HepG2 (cell line): ENCODE results near the gene ADI1. TPM values are rescaled to one million over a fixed set of nuclear protein-coding genes. Genes with fewer than 3 reads are reported as not detected.

Experiments used
- ETV6 ChIP-seq: sonication (generic); formaldehyde crosslinking; conservative IDR thresholded peaks from 2 replicates; pipeline ENCODE4 v1.4.0; 2020; ENCODE audit warnings: missing genetic modification reagents
- RARA ChIP-seq: IDR thresholded peaks from 2 replicates; pipeline ENCODE4 v1.6.1; 2016; ENCODE audit warnings: missing genetic modification reagents, missing compliant biosample characterization
- TAF15 ChIP-seq: fragments of 200-400 bp; formaldehyde crosslinking; IDR thresholded peaks from one replicate; pipeline ENCODE4 v1.6.1; 2018; ENCODE audit warnings: mild to moderate bottlenecking, low read depth, low read length; ENCODE audit not compliant: poor library complexity, severe bottlenecking
- ZNF703 ChIP-seq: sonication (generic); formaldehyde crosslinking; IDR thresholded peaks from 2 replicates; pipeline ENCODE4 v1.5.1; 2020; ENCODE audit warnings: missing genetic modification reagents, mild to moderate bottlenecking, moderate library complexity, borderline replicate concordance
- polyA plus RNA-seq, 8 experiments: library from polyadenylated mRNA; depleted of rRNA in 3 of 8; stranded (reverse) in 7 of 8; unstranded in 1 of 8; fragments of >200 nt; fragmentation: Illumina TruSeq in 4 of 8; extraction: Trizol in 4 of 8; gene quantifications; 2 replicates each; pipeline versions ENCODE4 v1.2.1 to v1.2.3, GENCODE V29; 2011 to 2016; ENCODE audit warnings: low read depth in 4 of 8, missing spikeins in 1 of 8, mixed read lengths in 1 of 8; ENCODE audit not compliant: insufficient read depth in 1 of 8
- total RNA-seq, 5 experiments: library from RNA; depleted of rRNA; stranded (reverse); fragments of >200 nt; fragmentation: Illumina TruSeq; extraction: Trizol; gene quantifications; 2 replicates each; pipeline ENCODE4 v1.2.3, GENCODE V29; 2016; ENCODE audit warnings: low read depth in 1 of 5
- TF ChIP-seq, protein P1 (sequence below): sonication (generic); formaldehyde crosslinking; IDR thresholded peaks from 2 replicates; pipeline ENCODE4 v1.4.0; 2020; ENCODE audit warnings: mild to moderate bottlenecking, missing genetic modification reagents
- TF ChIP-seq, protein P2 (sequence below): IDR thresholded peaks from 2 replicates; pipeline ENCODE4 v1.6.1; 2016; ENCODE audit warnings: missing compliant biosample characterization, missing genetic modification reagents, borderline replicate concordance
- TF ChIP-seq, protein P3 (sequence below): sonication (generic); formaldehyde crosslinking; IDR thresholded peaks from 2 replicates; pipeline ENCODE4 v1.9.0; 2021; ENCODE audit warnings: missing genetic modification reagents, borderline replicate concordance
- TF ChIP-seq, protein P4 (sequence below): sonication (generic); formaldehyde crosslinking; IDR thresholded peaks from 2 replicates; pipeline ENCODE4 v1.4.0; 2020; ENCODE audit warnings: missing genetic modification reagents, mild to moderate bottlenecking, borderline replicate concordance
- TF ChIP-seq, protein P5 (sequence below): sonication (generic); formaldehyde crosslinking; IDR thresholded peaks from 2 replicates; pipeline ENCODE4 v1.4.0; 2020; ENCODE audit warnings: missing genetic modification reagents

The ADI1 gene
- total and polyA plus RNA-seq, 2 of the 13 experiments (the other 11 are each of a cell fraction or from before 2014, with no cell fraction given) = 28.7 to 123 TPM

DNA sequence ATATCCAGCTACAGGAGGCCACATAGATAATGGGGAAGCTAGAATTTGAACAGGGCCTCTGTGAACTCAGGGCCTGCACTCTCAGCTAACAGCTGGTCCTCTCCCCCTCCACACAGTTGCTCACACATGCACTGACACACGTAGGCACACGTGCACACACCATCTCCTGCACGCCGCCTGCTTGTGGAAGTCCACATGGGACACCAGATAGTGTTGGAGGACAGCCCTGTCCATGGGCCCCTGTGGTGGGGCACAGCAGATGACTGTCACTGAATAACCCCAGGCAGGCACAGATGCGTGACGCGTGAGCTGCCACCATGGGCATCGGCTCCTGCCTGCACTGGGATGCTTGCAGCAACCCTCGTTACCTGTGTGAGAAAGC is 52.9 kb downstream of the ADI1 start (continued):
- TF ChIP-seq, protein P1, sequence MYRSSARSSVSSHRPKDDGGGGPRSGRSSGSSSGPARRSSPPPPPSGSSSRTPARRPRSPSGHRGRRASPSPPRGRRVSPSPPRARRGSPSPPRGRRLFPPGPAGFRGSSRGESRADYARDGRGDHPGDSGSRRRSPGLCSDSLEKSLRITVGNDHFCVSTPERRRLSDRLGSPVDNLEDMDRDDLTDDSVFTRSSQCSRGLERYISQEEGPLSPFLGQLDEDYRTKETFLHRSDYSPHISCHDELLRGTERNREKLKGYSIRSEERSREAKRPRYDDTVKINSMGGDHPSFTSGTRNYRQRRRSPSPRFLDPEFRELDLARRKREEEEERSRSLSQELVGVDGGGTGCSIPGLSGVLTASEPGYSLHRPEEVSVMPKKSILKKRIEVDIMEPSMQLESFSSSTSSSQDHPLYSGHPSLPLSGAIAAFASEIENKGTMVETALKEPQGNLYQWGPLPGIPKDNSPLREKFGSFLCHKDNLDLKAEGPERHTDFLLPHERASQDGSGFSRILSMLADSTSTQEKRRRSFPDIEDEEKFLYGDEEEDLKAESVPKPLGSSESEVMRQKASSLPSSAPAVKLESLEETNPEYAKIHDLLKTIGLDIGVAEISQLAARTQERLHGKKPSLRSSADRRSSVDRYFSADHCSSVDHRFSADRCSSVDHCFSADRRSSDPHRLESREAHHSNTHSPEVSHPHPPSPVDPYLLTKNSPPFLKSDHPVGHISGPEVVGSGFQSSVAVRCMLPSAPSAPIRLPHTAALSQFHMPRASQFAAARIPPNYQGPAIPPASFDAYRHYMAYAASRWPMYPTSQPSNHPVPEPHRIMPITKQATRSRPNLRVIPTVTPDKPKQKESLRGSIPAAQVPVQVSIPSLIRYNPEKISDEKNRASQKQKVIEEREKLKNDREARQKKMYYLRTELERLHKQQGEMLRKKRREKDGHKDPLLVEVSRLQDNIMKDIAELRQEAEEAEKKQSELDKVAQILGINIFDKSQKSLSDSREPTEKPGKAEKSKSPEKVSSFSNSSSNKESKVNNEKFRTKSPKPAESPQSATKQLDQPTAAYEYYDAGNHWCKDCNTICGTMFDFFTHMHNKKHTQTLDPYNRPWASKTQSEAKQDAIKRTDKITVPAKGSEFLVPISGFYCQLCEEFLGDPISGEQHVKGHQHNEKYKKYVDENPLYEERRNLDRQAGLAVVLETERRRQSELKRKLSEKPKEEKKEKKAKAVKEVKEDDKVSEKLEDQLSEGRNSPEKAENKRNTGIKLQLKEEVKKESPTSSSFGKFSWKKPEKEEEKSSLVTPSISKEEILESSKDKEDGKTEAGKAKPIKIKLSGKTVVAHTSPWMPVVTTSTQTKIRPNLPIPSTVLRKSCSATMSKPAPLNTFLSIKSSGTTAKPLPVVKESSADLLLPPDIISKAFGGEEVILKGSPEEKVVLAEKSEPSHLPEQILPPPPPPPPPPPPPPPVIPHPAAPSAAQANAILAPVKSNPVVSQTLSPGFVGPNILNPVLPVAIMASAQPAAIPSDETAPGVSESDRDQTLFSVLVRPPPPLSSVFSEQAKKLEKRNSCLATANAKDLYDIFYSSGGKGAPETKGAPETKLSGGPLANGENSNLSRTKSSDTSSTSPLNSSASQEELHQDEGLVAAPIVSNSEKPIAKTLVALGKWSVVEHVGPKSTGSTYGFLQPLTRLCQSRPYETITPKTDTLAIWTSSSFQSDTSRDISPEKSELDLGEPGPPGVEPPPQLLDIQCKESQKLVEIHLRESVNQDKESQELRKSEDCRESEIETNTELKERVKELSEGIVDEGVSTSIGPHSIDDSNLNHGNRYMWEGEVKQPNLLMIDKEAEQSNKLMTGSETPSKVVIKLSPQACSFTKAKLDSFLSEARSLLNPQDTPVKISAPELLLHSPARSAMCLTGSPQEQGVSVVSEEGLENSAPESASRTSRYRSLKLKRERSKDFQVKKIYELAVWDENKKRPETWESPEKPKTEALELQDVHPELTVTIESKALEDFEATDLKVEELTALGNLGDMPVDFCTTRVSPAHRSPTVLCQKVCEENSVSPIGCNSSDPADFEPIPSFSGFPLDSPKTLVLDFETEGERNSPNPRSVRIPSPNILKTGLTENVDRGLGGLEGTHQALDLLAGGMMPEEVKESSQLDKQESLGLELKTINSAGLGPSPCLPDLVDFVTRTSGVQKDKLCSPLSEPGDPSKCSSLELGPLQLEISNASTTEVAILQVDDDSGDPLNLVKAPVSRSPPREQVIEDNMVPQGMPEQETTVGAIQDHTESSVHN = no peak
- TF ChIP-seq, protein P2, sequence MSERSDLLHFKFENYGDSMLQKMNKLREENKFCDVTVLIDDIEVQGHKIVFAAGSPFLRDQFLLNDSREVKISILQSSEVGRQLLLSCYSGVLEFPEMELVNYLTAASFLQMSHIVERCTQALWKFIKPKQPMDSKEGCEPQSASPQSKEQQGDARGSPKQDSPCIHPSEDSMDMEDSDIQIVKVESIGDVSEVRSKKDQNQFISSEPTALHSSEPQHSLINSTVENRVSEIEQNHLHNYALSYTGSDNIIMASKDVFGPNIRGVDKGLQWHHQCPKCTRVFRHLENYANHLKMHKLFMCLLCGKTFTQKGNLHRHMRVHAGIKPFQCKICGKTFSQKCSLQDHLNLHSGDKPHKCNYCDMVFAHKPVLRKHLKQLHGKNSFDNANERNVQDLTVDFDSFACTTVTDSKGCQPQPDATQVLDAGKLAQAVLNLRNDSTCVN (CRISPR knock-in tag) = no peak
- TF ChIP-seq, protein P3, sequence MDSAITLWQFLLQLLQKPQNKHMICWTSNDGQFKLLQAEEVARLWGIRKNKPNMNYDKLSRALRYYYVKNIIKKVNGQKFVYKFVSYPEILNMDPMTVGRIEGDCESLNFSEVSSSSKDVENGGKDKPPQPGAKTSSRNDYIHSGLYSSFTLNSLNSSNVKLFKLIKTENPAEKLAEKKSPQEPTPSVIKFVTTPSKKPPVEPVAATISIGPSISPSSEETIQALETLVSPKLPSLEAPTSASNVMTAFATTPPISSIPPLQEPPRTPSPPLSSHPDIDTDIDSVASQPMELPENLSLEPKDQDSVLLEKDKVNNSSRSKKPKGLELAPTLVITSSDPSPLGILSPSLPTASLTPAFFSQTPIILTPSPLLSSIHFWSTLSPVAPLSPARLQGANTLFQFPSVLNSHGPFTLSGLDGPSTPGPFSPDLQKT = no peak
- TF ChIP-seq ZNF703 (CRISPR knock-in tag) (no peak), RARA (CRISPR knock-in tag) (no peak), TAF15 (no peak), ETV6 (CRISPR knock-in tag) (no peak)
- TF ChIP-seq, protein P4, sequence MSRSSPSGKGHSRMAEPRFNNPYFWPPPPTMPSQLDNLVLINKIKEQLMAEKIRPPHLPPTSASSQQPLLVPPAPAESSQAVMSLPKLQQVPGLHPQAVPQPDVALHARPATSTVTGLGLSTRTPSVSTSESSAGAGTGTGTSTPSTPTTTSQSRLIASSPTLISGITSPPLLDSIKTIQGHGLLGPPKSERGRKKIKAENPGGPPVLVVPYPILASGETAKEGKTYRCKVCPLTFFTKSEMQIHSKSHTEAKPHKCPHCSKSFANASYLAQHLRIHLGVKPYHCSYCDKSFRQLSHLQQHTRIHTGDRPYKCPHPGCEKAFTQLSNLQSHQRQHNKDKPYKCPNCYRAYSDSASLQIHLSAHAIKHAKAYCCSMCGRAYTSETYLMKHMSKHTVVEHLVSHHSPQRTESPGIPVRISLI = no peak
- TF ChIP-seq, protein P5, sequence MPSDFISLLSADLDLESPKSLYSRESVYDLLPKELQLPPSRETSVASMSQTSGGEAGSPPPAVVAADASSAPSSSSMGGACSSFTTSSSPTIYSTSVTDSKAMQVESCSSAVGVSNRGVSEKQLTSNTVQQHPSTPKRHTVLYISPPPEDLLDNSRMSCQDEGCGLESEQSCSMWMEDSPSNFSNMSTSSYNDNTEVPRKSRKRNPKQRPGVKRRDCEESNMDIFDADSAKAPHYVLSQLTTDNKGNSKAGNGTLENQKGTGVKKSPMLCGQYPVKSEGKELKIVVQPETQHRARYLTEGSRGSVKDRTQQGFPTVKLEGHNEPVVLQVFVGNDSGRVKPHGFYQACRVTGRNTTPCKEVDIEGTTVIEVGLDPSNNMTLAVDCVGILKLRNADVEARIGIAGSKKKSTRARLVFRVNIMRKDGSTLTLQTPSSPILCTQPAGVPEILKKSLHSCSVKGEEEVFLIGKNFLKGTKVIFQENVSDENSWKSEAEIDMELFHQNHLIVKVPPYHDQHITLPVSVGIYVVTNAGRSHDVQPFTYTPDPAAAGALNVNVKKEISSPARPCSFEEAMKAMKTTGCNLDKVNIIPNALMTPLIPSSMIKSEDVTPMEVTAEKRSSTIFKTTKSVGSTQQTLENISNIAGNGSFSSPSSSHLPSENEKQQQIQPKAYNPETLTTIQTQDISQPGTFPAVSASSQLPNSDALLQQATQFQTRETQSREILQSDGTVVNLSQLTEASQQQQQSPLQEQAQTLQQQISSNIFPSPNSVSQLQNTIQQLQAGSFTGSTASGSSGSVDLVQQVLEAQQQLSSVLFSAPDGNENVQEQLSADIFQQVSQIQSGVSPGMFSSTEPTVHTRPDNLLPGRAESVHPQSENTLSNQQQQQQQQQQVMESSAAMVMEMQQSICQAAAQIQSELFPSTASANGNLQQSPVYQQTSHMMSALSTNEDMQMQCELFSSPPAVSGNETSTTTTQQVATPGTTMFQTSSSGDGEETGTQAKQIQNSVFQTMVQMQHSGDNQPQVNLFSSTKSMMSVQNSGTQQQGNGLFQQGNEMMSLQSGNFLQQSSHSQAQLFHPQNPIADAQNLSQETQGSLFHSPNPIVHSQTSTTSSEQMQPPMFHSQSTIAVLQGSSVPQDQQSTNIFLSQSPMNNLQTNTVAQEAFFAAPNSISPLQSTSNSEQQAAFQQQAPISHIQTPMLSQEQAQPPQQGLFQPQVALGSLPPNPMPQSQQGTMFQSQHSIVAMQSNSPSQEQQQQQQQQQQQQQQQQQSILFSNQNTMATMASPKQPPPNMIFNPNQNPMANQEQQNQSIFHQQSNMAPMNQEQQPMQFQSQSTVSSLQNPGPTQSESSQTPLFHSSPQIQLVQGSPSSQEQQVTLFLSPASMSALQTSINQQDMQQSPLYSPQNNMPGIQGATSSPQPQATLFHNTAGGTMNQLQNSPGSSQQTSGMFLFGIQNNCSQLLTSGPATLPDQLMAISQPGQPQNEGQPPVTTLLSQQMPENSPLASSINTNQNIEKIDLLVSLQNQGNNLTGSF (CRISPR knock-in tag) = no peak
